DND-41 (cell line): Measurements from ENCODE around the gene SLC6A9.

ENCODE experiments used
- CTCF ChIP-seq: IDR thresholded peaks from 2 replicates; pipeline ENCODE4 v1.5.1; 2012; ENCODE audit warnings: borderline replicate concordance, low read length, moderate library complexity, mild to moderate bottlenecking; ENCODE audit not compliant: poor library complexity, severe bottlenecking; ENCODE audit errors: extremely low read depth
- EZH2 ChIP-seq: IDR thresholded peaks from 3 replicates; pipeline ENCODE4 v1.6.1; 2012; ENCODE audit warnings: borderline replicate concordance, low read depth, mild to moderate bottlenecking, moderate library complexity, low read length, inconsistent platforms; ENCODE audit not compliant: severe bottlenecking

DNA sequence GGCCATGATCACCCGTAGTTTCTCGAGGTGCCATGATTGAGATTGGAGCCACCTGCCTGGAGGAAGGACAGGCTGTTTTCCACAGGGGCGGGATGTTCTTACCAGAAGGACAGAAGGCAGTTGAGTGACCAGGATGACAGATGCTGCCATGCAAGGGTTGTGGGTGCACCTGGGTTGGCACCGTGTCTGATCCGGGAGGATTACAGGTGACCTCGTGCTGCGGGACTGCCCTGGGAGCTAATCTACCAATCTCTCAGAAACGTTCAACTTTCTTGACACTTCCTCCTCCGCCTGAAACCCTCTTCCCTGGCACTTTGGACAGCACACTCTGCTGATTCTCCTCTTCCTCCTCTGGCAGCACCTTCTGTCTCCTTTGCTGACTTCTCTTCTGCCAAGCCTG lies 13.8 kb upstream of the SLC6A9 start:
- TF ChIP-seq CTCF: no peak
- TF ChIP-seq EZH2: no peak
